Activated CD4-positive, alpha-beta T cell treated with anti-CD3 and anti-CD28 coated beads, Interleukin-2, amount 10 ng/mL, durations not matched to agents 7 days and 5 days (primary cell): ENCODE results near the gene UBR2. TPM values are rescaled to one million over a fixed set of nuclear protein-coding genes. Genes with fewer than 3 reads are reported as not detected.
A peak's percentile ranks its signal among the peaks of the same experiment; 100 is the strongest.
"Not testable (repeated sequence)": the region's sequence is repeated elsewhere in the genome, so short reads cannot be mapped to it uniquely, and the experiment has no call there.

Source experiments
- CTCF ChIA-PET: fragments of 350-600 bp; sonication (Branson Sonifier 250); formaldehyde crosslinking; loops from one replicate; lab custom pipeline; 2021; ENCODE audit warnings: antibody characterized with exemption; lab: Charles Lee
- POLR2A ChIA-PET: fragments of 350-600 bp; sonication (Branson Sonifier 250); formaldehyde crosslinking; loops from one replicate; lab custom pipeline; 2021; ENCODE audit warnings: antibody characterized with exemption; lab: Charles Lee
- DNase-seq: peaks from one replicate; pipeline ENCODE4 v3.0.0-alpha.2; 2020
- H3K27ac Mint-ChIP-seq: one replicate; pipeline ENCODE4 v1.8.0; 2021; ENCODE audit warnings: mild to moderate bottlenecking, moderate library complexity, mixed read lengths
- H3K27me3 Mint-ChIP-seq: one replicate; pipeline ENCODE4 v1.8.0; 2021; ENCODE audit warnings: mixed read lengths
- H3K36me3 Mint-ChIP-seq: one replicate; pipeline ENCODE4 v1.8.0; 2021; ENCODE audit warnings: low read depth, mixed read lengths
- H3K4me1 Mint-ChIP-seq: one replicate; pipeline ENCODE4 v1.8.0; 2021; ENCODE audit warnings: mixed read lengths
- H3K4me3 Mint-ChIP-seq: one replicate; pipeline ENCODE4 v1.8.0; 2021; ENCODE audit warnings: mild to moderate bottlenecking, moderate library complexity, mixed read lengths
- H3K9me3 Mint-ChIP-seq: one replicate; pipeline ENCODE4 v1.8.0; 2021; ENCODE audit warnings: mixed read lengths
- total RNA-seq, 2 experiments: library from RNA; stranded (reverse); gene quantifications; one replicate each; pipeline ENCODE4 v1.2.3, GENCODE V29; 2021

UBR2 gene
- total RNA-seq, 2 experiments from 2014 or later: 30.2 to 32.1 TPM

GRCh38 chr6:42629845-42630244, 66.0 kb downstream of the UBR2 start:
- POLR2A ChIA-PET: interaction anchor here (0.6 kb wide), 1 partner anchor 18 kb away, joined by 3 read pairs; no protein-coding TSS in a partner anchor
- Mint-ChIP-seq H3K4me3 (no peak overlapping the region), H3K27ac (peak overlapping the region; percentile 32), H3K36me3 (peaks cover 41% of the 10 kb centered on the region), H3K4me1 (peaks cover 3% of the 10 kb centered on the region), H3K9me3 (no peaks in the 10 kb centered on the region), H3K27me3 (no peaks in the 10 kb centered on the region)
- CTCF ChIA-PET: interaction anchor here (0.6 to 1.1 kb wide), 6 partner anchors 15 to 870 kb away, joined by 3 to 6 read pairs (median 4); no protein-coding TSS in a partner anchor
- peak; percentile 8 for DNase-seq

GRCh38 chr6:42637681-42638080, 73.9 kb downstream of the UBR2 start:
- ChIA-PET CTCF (interaction anchor here (0.7 to 1.7 kb wide), 3 partner anchors 12 to 51 kb away, joined by 3 to 5 read pairs (median 3); no protein-coding TSS in a partner anchor), POLR2A (no interaction called here)
- no peak overlapping the region for H3K4me3 Mint-ChIP-seq
- peaks cover 19% of the 10 kb centered on the region for H3K4me1 Mint-ChIP-seq
- H3K9me3 Mint-ChIP-seq: no peaks in the 10 kb centered on the region
- H3K27ac Mint-ChIP-seq: peak overlapping the region; percentile 16
- no peaks in the 10 kb centered on the region for H3K27me3 Mint-ChIP-seq
- peaks cover 43% of the 10 kb centered on the region for H3K36me3 Mint-ChIP-seq
- no peak for DNase-seq

GRCh38 chr6:42642794-42643193, 79.0 kb downstream of the UBR2 start:
- Mint-ChIP-seq H3K36me3 (peaks cover 33% of the 10 kb centered on the region), H3K9me3 (no peaks in the 10 kb centered on the region), H3K27me3 (no peaks in the 10 kb centered on the region), H3K4me1 (peaks cover 10% of the 10 kb centered on the region), H3K27ac (no peak overlapping the region), H3K4me3 (no peak overlapping the region)
- no peak for DNase-seq
- POLR2A ChIA-PET: no interaction called here
- CTCF ChIA-PET: interaction anchor here (0.6 kb wide), 1 partner anchor 53 kb away, joined by 3 read pairs; no protein-coding TSS in a partner anchor

- no peak for DNase-seq
- H3K4me1 Mint-ChIP-seq: no peaks in the 10 kb centered on the region
- no peaks in the 10 kb centered on the region for H3K9me3 Mint-ChIP-seq
- no peak overlapping the region for H3K4me3 Mint-ChIP-seq
- no peak overlapping the region for H3K27ac Mint-ChIP-seq
- peaks cover 31% of the 10 kb centered on the region for H3K36me3 Mint-ChIP-seq
- ChIA-PET CTCF (no interaction called here), POLR2A (no interaction called here)
- H3K27me3 Mint-ChIP-seq: no peaks in the 10 kb centered on the region
These were observed 80.4 kb downstream of the UBR2 start for GRCh38 chr6:42644211-42644610.

GRCh38 chr6:42652024-42652746, 88.4 kb downstream of the UBR2 start:
- H3K27me3 Mint-ChIP-seq: no peaks in the 10 kb centered on the region
- peaks cover 35% of the 10 kb centered on the region for H3K36me3 Mint-ChIP-seq
- H3K4me1 Mint-ChIP-seq: no peaks in the 10 kb centered on the region
- no peaks in the 10 kb centered on the region for H3K9me3 Mint-ChIP-seq
- ChIA-PET CTCF (interaction anchor here (0.5 to 0.7 kb wide), 2 partner anchors 50 to 449 kb away, joined by 3 to 4 read pairs; no protein-coding TSS in a partner anchor), POLR2A (no interaction called here)
- no peak overlapping the region for H3K27ac Mint-ChIP-seq
- H3K4me3 Mint-ChIP-seq: no peak overlapping the region
- no peak for DNase-seq

- Mint-ChIP-seq H3K36me3 (peaks cover 36% of the 10 kb centered on the region), H3K9me3 (no peaks in the 10 kb centered on the region), H3K4me3 (no peak overlapping the region), H3K27me3 (no peaks in the 10 kb centered on the region), H3K4me1 (no peaks in the 10 kb centered on the region), H3K27ac (no peak overlapping the region)
- ChIA-PET POLR2A (no interaction called here), CTCF (interaction anchor here (1.1 to 1.5 kb wide), 2 partner anchors 11 to 15 kb away, joined by 3 to 4 read pairs; no protein-coding TSS in a partner anchor)
- no peak for DNase-seq
These were observed 90.0 kb downstream of the UBR2 start for GRCh38 chr6:42653851-42654250.

GRCh38 chr6:42659806-42660205, 96.0 kb downstream of the UBR2 start:
- Mint-ChIP-seq H3K9me3 (no peaks in the 10 kb centered on the region), H3K27ac (no peak overlapping the region), H3K4me3 (no peak overlapping the region), H3K4me1 (no peaks in the 10 kb centered on the region), H3K36me3 (peaks cover 37% of the 10 kb centered on the region), H3K27me3 (no peaks in the 10 kb centered on the region)
- ChIA-PET CTCF (no interaction called here), POLR2A (no interaction called here)
- no peak for DNase-seq

- Mint-ChIP-seq H3K36me3 (peaks cover 41% of the 10 kb centered on the region), H3K9me3 (no peaks in the 10 kb centered on the region), H3K4me3 (no peak overlapping the region), H3K27ac (no peak overlapping the region), H3K27me3 (no peaks in the 10 kb centered on the region), H3K4me1 (no peaks in the 10 kb centered on the region)
- POLR2A ChIA-PET: no interaction called here
- peak; percentile 89 for DNase-seq
- CTCF ChIA-PET: interaction anchor here (0.6 to 1.7 kb wide), 14 partner anchors 8 to 218 kb away, joined by 3 to 8 read pairs (median 4); partner anchors contain the start of gene RPL7L1
These were observed 97.8 kb downstream of the UBR2 start for GRCh38 chr6:42661540-42662153.

GRCh38 chr6:42664718-42665117, 100.9 kb downstream of the UBR2 start:
- H3K4me1 Mint-ChIP-seq: no peaks in the 10 kb centered on the region
- H3K4me3 Mint-ChIP-seq: no peak overlapping the region
- H3K27ac Mint-ChIP-seq: no peak overlapping the region
- no peaks in the 10 kb centered on the region for H3K27me3 Mint-ChIP-seq
- ChIA-PET POLR2A (no interaction called here), CTCF (interaction anchor here (0.6 to 1.9 kb wide), 6 partner anchors 12 to 81 kb away, joined by 3 to 12 read pairs (median 4); partner anchors contain the start of gene TBCC)
- peaks cover 37% of the 10 kb centered on the region for H3K36me3 Mint-ChIP-seq
- no peaks in the 10 kb centered on the region for H3K9me3 Mint-ChIP-seq
- no peak for DNase-seq

- H3K27ac Mint-ChIP-seq, H3K4me1 Mint-ChIP-seq, H3K9me3 Mint-ChIP-seq, DNase-seq, H3K4me3 Mint-ChIP-seq, H3K27me3 Mint-ChIP-seq: not testable (repeated sequence)
- POLR2A ChIA-PET: interaction anchor here (0.7 kb wide), 1 partner anchor 127 kb away, joined by 3 read pairs; no protein-coding TSS in a partner anchor
- CTCF ChIA-PET: interaction anchor here (1.4 kb wide), 1 partner anchor 11 kb away, joined by 5 read pairs; no protein-coding TSS in a partner anchor
- H3K36me3 Mint-ChIP-seq: peaks cover 68% of the 10 kb centered on the region
These were observed 110.5 kb downstream of the UBR2 start for GRCh38 chr6:42674368-42674767.

- DNase-seq: no peak
- ChIA-PET POLR2A (interaction anchor here (0.7 kb wide), 1 partner anchor 126 kb away, joined by 3 read pairs; no protein-coding TSS in a partner anchor), CTCF (interaction anchor here (0.6 to 1.4 kb wide), 3 partner anchors 11 to 202 kb away, joined by 3 to 5 read pairs (median 4); no protein-coding TSS in a partner anchor)
- H3K4me3 Mint-ChIP-seq: no peak overlapping the region
- H3K27ac Mint-ChIP-seq: no peak overlapping the region
- peaks cover 68% of the 10 kb centered on the region for H3K36me3 Mint-ChIP-seq
- no peaks in the 10 kb centered on the region for H3K27me3 Mint-ChIP-seq
- no peaks in the 10 kb centered on the region for H3K9me3 Mint-ChIP-seq
- H3K4me1 Mint-ChIP-seq: no peaks in the 10 kb centered on the region
These were observed 111.0 kb downstream of the UBR2 start for GRCh38 chr6:42674780-42675179.

- no peak for DNase-seq
- H3K4me1 Mint-ChIP-seq: no peaks in the 10 kb centered on the region
- H3K9me3 Mint-ChIP-seq: no peaks in the 10 kb centered on the region
- no peak overlapping the region for H3K27ac Mint-ChIP-seq
- POLR2A ChIA-PET: no interaction called here
- no peak overlapping the region for H3K4me3 Mint-ChIP-seq
- H3K36me3 Mint-ChIP-seq: peaks cover 63% of the 10 kb centered on the region
- no peaks in the 10 kb centered on the region for H3K27me3 Mint-ChIP-seq
- CTCF ChIA-PET: interaction anchor here (0.8 kb wide), 1 partner anchor 14 kb away, joined by 3 read pairs; no protein-coding TSS in a partner anchor
These were observed 115.5 kb downstream of the UBR2 start for GRCh38 chr6:42679358-42679757.
